Measurements from ENCODE around the gene VPS37B.

DNA sequence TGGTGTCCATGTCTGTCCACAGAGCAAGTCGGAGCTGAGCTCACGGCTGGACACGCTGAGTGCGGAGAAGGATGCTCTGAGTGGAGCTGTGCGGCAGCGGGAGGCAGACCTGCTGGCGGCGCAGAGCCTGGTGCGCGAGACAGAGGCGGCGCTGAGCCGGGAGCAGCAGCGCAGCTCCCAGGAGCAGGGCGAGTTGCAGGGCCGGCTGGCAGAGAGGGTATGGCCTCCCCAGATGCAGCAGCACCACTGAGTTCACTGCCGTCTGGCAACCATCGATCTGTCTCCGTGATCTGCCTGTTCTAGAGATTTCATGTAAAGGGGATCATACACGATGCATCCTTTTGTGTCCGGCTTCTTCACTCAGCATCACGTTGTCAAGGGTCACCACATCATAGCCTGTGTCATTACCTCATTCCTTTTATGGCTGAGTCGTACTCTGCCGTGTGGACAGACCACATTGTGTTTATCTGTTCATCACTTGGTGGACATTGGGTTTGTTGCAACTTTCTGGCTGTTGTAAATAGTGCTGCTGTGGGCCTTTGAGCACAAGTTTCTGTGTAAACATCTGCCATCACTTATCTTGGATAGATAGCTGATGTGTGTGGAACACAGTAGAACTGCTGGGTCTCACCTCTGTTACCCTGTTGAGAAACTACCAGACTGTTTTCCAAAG, 38.8 kb downstream of the VPS37B start:
- TF ChIP-seq, protein P1, sequence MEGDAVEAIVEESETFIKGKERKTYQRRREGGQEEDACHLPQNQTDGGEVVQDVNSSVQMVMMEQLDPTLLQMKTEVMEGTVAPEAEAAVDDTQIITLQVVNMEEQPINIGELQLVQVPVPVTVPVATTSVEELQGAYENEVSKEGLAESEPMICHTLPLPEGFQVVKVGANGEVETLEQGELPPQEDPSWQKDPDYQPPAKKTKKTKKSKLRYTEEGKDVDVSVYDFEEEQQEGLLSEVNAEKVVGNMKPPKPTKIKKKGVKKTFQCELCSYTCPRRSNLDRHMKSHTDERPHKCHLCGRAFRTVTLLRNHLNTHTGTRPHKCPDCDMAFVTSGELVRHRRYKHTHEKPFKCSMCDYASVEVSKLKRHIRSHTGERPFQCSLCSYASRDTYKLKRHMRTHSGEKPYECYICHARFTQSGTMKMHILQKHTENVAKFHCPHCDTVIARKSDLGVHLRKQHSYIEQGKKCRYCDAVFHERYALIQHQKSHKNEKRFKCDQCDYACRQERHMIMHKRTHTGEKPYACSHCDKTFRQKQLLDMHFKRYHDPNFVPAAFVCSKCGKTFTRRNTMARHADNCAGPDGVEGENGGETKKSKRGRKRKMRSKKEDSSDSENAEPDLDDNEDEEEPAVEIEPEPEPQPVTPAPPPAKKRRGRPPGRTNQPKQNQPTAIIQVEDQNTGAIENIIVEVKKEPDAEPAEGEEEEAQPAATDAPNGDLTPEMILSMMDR (conservative IDR thresholded peaks at IDR 0.05 in 1 of 2, IDR thresholded peaks at IDR 0.05 in 1 of 2; ENCODE audit: extremely low read depth in 1 of 2, insufficient read depth in 1 of 2, low read depth in 1 of 2, low read length in 2 of 2) = no peak
- TF ChIP-seq EZH2 (IDR thresholded peaks at IDR 0.05; ENCODE audit: borderline replicate concordance, low read length) = no peak

Measured in mammary epithelial cell (primary cell).